T-helper 9 cell (primary cell): ENCODE data around the gene ZSCAN10.

Experiments
- DNase-seq: peaks from one replicate; pipeline ENCODE4 v3.0.0-alpha.2; 2020

Gene ZSCAN10

GRCh38 chr16:3044708-3045107 lies 54.4 kb downstream of the ZSCAN10 start:
- DNase-seq: no peak

- no peak for DNase-seq
Observed at GRCh38 chr16:3042376-3042775, 56.7 kb downstream of the ZSCAN10 start.

- no peak for DNase-seq
Observed at GRCh38 chr16:3038896-3039295, 60.2 kb downstream of the ZSCAN10 start.
